ENCODE results near the gene SLC6A3. TPM values are rescaled to one million over a fixed set of nuclear protein-coding genes. Genes with fewer than 3 reads are reported as not detected.

The SLC6A3 gene
- total and polyA plus RNA-seq, 2 donors (not counting 3 experiments of a cell fraction or from before 2014, with no cell fraction given): not detected

DNA sequence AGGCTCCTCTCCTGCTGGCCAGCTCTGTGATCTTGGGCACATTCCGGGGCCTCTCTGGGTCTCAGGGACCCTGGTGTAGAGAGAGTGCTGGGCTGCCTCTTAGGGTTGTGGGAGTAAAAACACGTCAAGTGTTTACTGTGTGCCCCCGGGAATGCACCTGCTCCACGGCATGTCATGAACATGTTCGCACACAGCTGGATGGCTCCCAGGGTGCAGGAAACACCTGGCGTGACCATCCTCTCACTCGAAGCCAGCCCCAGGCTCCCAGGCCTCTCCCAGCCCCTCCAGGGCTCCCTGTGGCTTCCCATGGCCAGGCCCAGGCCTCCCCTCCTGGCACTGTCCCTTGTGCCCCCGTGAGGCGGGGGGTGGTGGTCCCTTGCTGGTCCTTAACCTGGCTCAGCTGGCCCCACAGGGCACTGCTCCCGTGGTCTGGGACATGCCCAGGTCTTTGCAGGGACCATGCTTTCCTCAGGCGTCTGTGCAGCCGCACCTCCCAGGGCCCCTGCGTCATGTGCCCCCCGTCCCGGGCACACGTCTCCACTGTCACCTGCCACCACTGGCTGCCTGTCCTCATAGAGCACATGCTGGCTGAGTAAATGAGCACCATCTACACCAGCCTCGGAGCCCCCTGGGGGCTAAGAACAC is 44.9 kb downstream of the SLC6A3 start:
- POLR2A ChIA-PET: no interaction called here
- dilution Hi-C loops (cut with MboI; ENCODE audit: extremely low pct_ligation_motif_present, low sequenced_read_pairs): no loop called here

DNA sequence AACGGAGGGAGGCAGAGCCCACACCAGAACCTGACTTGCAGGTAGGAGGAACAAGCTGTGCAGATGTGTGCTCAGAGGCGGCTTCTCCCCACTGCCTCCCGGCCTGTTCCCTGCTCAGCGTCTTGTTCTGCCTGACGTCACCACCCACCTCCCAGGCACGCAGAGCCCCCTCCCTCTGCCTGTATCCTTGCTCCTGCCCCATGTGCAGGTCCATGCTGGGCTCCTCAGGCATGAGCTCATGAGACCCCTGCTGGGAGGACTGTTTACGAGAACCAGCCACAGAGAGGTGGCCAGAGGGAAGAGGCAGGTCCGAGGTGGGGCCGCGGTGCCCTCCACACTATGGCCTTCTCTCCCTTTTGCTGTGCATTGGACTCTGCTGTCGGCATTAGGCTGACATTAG is 45.5 kb downstream of the SLC6A3 start:
- POLR2A ChIA-PET: no interaction called here
- no peaks in the 10 kb centered on the region for H3K9me1 ChIP-seq (replicated peaks; ENCODE audit: control insufficient read depth, extremely low read depth, insufficient read depth, low read length)
- H3K9me3 ChIP-seq (replicated peaks; ENCODE audit: control insufficient read depth, insufficient read depth, low read length): no peaks in the 10 kb centered on the region
- H3K27me3 ChIP-seq (ENCODE audit: control insufficient read depth in 2 of 2, insufficient read depth in 2 of 2, low read length in 2 of 2): no peaks in the 10 kb centered on the region
- dilution Hi-C loops (cut with MboI; ENCODE audit: extremely low pct_ligation_motif_present, low sequenced_read_pairs) (no loop called here), intact Hi-C loops (cut with micrococcal nuclease) (no loop called here)
- no peak overlapping the region for H3K9ac ChIP-seq (replicated peaks; ENCODE audit: extremely low read depth, insufficient read depth, low read length)
- no peaks in the 10 kb centered on the region for H3K4me1 ChIP-seq (ENCODE audit: control insufficient read depth, extremely low read depth, insufficient read depth, low read length)
- FAIRE-seq (no peak), DNase-seq (ENCODE audit: low read depth, low spot score) (no peak)
- BruUV-seq (replicated peaks): no TSS peak
- H3K4me2 ChIP-seq (ENCODE audit: insufficient read depth, low read length): no peak overlapping the region
- no peaks in the 10 kb centered on the region for H3K36me3 ChIP-seq (ENCODE audit: control insufficient read depth in 2 of 2, extremely low read depth in 1 of 2, insufficient read depth in 2 of 2, low read length in 2 of 2)
- H2AFZ ChIP-seq (ENCODE audit: low read depth, low read length): no peak overlapping the region
- no peak overlapping the region for H3K4me3 ChIP-seq (replicated peaks in 1 of 3; ENCODE audit: insufficient read depth in 1 of 3, low read depth in 1 of 3, low read length in 3 of 3)
- no peaks in the 10 kb centered on the region for H4K20me1 ChIP-seq (replicated peaks; ENCODE audit: control insufficient read depth, extremely low read depth, insufficient read depth, low read length)
- H3K79me2 ChIP-seq (ENCODE audit: control insufficient read depth, insufficient read depth, low read length): no peaks in the 10 kb centered on the region
- no peak overlapping the region for H3K27ac ChIP-seq (ENCODE audit: insufficient read depth, low read depth, low read length)
- CTCF ChIA-PET: no interaction called here
- no peak for TF ChIP-seq EZH2 (IDR thresholded peaks at IDR 0.05; ENCODE audit: borderline replicate concordance, low read depth, low read length, severe bottlenecking)
- TF ChIP-seq MYC (IDR thresholded peaks at IDR 0.05; ENCODE audit: low read depth, low read length): no peak
- TF ChIP-seq GATA2 (IDR thresholded peaks at IDR 0.05; ENCODE audit: insufficient read depth, insufficient read length, low read depth, low read length): no peak
- TF ChIP-seq POLR2AphosphoS5 (IDR thresholded peaks at IDR 0.05; ENCODE audit: insufficient read depth, low read depth, low read length): no peak
- no peak for TF ChIP-seq FOS (IDR thresholded peaks at IDR 0.05; ENCODE audit: borderline replicate concordance, insufficient read depth, low read length)
- TF ChIP-seq, protein P1, sequence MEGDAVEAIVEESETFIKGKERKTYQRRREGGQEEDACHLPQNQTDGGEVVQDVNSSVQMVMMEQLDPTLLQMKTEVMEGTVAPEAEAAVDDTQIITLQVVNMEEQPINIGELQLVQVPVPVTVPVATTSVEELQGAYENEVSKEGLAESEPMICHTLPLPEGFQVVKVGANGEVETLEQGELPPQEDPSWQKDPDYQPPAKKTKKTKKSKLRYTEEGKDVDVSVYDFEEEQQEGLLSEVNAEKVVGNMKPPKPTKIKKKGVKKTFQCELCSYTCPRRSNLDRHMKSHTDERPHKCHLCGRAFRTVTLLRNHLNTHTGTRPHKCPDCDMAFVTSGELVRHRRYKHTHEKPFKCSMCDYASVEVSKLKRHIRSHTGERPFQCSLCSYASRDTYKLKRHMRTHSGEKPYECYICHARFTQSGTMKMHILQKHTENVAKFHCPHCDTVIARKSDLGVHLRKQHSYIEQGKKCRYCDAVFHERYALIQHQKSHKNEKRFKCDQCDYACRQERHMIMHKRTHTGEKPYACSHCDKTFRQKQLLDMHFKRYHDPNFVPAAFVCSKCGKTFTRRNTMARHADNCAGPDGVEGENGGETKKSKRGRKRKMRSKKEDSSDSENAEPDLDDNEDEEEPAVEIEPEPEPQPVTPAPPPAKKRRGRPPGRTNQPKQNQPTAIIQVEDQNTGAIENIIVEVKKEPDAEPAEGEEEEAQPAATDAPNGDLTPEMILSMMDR (IDR thresholded peaks at IDR 0.05; ENCODE audit: extremely low read depth in 1 of 2, insufficient read depth in 1 of 2, low read depth in 1 of 2, low read length in 2 of 2): no peak
- no peak for TF ChIP-seq JUN (IDR thresholded peaks at IDR 0.05; ENCODE audit: borderline replicate concordance, insufficient read depth, insufficient read length, low read depth)
- TF ChIP-seq, protein P2, sequence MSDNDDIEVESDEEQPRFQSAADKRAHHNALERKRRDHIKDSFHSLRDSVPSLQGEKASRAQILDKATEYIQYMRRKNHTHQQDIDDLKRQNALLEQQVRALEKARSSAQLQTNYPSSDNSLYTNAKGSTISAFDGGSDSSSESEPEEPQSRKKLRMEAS (IDR thresholded peaks at IDR 0.05; ENCODE audit: insufficient read depth, insufficient read length): no peak
- no peak for TF ChIP-seq POLR2A (IDR thresholded peaks at IDR 0.05; ENCODE audit: low read depth, low read length)

More for the DNA sequence above, 44.9 kb downstream of the SLC6A3 start:
- no peaks in the 10 kb centered on the region for H3K4me1 ChIP-seq (ENCODE audit: control insufficient read depth, extremely low read depth, insufficient read depth, low read length)
- no peaks in the 10 kb centered on the region for H4K20me1 ChIP-seq (replicated peaks; ENCODE audit: control insufficient read depth, extremely low read depth, insufficient read depth, low read length)
- H3K4me3 ChIP-seq (replicated peaks in 1 of 3; ENCODE audit: insufficient read depth in 1 of 3, low read depth in 1 of 3, low read length in 3 of 3): no peak overlapping the region
- intact Hi-C loops (cut with micrococcal nuclease): no loop called here
- H3K79me2 ChIP-seq (ENCODE audit: control insufficient read depth, insufficient read depth, low read length): no peaks in the 10 kb centered on the region
- H2AFZ ChIP-seq (ENCODE audit: low read depth, low read length): no peak overlapping the region
- no peak overlapping the region for H3K9ac ChIP-seq (replicated peaks; ENCODE audit: extremely low read depth, insufficient read depth, low read length)
- no peaks in the 10 kb centered on the region for H3K9me3 ChIP-seq (replicated peaks; ENCODE audit: control insufficient read depth, insufficient read depth, low read length)
- no peaks in the 10 kb centered on the region for H3K36me3 ChIP-seq (ENCODE audit: control insufficient read depth in 2 of 2, extremely low read depth in 1 of 2, insufficient read depth in 2 of 2, low read length in 2 of 2)
- H3K27ac ChIP-seq (ENCODE audit: insufficient read depth, low read depth, low read length): no peak overlapping the region
- no TSS peak for BruUV-seq (replicated peaks)
- CTCF ChIA-PET: no interaction called here
- DNase-seq (ENCODE audit: low read depth, low spot score): no peak
- H3K27me3 ChIP-seq (ENCODE audit: control insufficient read depth in 2 of 2, insufficient read depth in 2 of 2, low read length in 2 of 2): no peaks in the 10 kb centered on the region
- TF ChIP-seq POLR2AphosphoS5 (IDR thresholded peaks at IDR 0.05; ENCODE audit: insufficient read depth, low read depth, low read length): no peak
- TF ChIP-seq, protein P2 (IDR thresholded peaks at IDR 0.05; ENCODE audit: insufficient read depth, insufficient read length): no peak
- TF ChIP-seq EZH2 (IDR thresholded peaks at IDR 0.05; ENCODE audit: borderline replicate concordance, low read depth, low read length, severe bottlenecking): no peak
- TF ChIP-seq, protein P1 (IDR thresholded peaks at IDR 0.05; ENCODE audit: extremely low read depth in 1 of 2, insufficient read depth in 1 of 2, low read depth in 1 of 2, low read length in 2 of 2): no peak
- no peaks in the 10 kb centered on the region for H3K9me1 ChIP-seq (replicated peaks; ENCODE audit: control insufficient read depth, extremely low read depth, insufficient read depth, low read length)
- no peak overlapping the region for H3K4me2 ChIP-seq (ENCODE audit: insufficient read depth, low read length)
- no peak for FAIRE-seq
